ENCODE data around the gene DYSF.

Gene DYSF

GRCh38 chr2:71513096-71513495, 59.7 kb downstream of the DYSF start:
- Histone ChIP-seq H3K4me3 (no peak overlapping the region), H3K9ac (ENCODE audit: insufficient read length) (no peak overlapping the region), H3K9me3 (ENCODE audit: low read depth, low read length) (no peaks in the 10 kb centered on the region), H3K36me3 (ENCODE audit: insufficient read depth, low read length) (no peaks in the 10 kb centered on the region), H3K27ac (no peak overlapping the region)
- TF ChIP-seq FOXP2 (optimal IDR thresholded peaks at IDR 0.05; ENCODE audit: control extremely low read depth, extremely low read length, insufficient read depth) (no peak), POLR2AphosphoS5 (IDR thresholded peaks at IDR 0.05; ENCODE audit: borderline replicate concordance, low read depth, low read length) (no peak), EZH2 (IDR thresholded peaks at IDR 0.05) (no peak)
- no peak for DNase-seq (ENCODE audit: low read depth, low spot score)

GRCh38 chr2:71513721-71514120, 60.4 kb downstream of the DYSF start:
- Histone ChIP-seq H3K9ac (ENCODE audit: insufficient read length) (no peak overlapping the region), H3K27ac (no peak overlapping the region), H3K9me3 (ENCODE audit: low read depth, low read length) (no peaks in the 10 kb centered on the region), H3K4me3 (no peak overlapping the region), H3K36me3 (ENCODE audit: insufficient read depth, low read length) (no peaks in the 10 kb centered on the region)
- no peak for TF ChIP-seq FOXP2 (optimal IDR thresholded peaks at IDR 0.05; ENCODE audit: control extremely low read depth, extremely low read length, insufficient read depth)
- TF ChIP-seq POLR2AphosphoS5 (IDR thresholded peaks at IDR 0.05; ENCODE audit: borderline replicate concordance, low read depth, low read length) = no peak
- no peak for TF ChIP-seq EZH2 (IDR thresholded peaks at IDR 0.05)
- no peak for DNase-seq (ENCODE audit: low read depth, low spot score)

- DNase-seq (ENCODE audit: low read depth, low spot score) = no peak
- Histone ChIP-seq H3K9ac (ENCODE audit: insufficient read length) (no peak overlapping the region), H3K9me3 (ENCODE audit: low read depth, low read length) (no peaks in the 10 kb centered on the region), H3K4me3 (no peak overlapping the region), H3K27ac (no peak overlapping the region), H3K36me3 (ENCODE audit: insufficient read depth, low read length) (no peaks in the 10 kb centered on the region)
- TF ChIP-seq EZH2 (IDR thresholded peaks at IDR 0.05) = no peak
Observed at GRCh38 chr2:71516253-71516888, 63.0 kb downstream of the DYSF start.

- Histone ChIP-seq H3K27ac (no peak overlapping the region), H3K9me3 (ENCODE audit: low read depth, low read length) (no peaks in the 10 kb centered on the region), H3K36me3 (ENCODE audit: insufficient read depth, low read length) (no peaks in the 10 kb centered on the region), H3K4me3 (no peak overlapping the region), H3K9ac (ENCODE audit: insufficient read length) (no peak overlapping the region)
- no peak for DNase-seq (ENCODE audit: low read depth, low spot score)
- TF ChIP-seq FOXP2 (optimal IDR thresholded peaks at IDR 0.05; ENCODE audit: control extremely low read depth, extremely low read length, insufficient read depth) = no peak
- TF ChIP-seq POLR2AphosphoS5 (IDR thresholded peaks at IDR 0.05; ENCODE audit: borderline replicate concordance, low read depth, low read length) = no peak
- TF ChIP-seq EZH2 (IDR thresholded peaks at IDR 0.05) = no peak
Observed at GRCh38 chr2:71517851-71518250, 64.5 kb downstream of the DYSF start.

- no peak for DNase-seq (ENCODE audit: low read depth, low spot score)
- TF ChIP-seq EZH2 (IDR thresholded peaks at IDR 0.05) = no peak
- TF ChIP-seq FOXP2 (optimal IDR thresholded peaks at IDR 0.05; ENCODE audit: control extremely low read depth, extremely low read length, insufficient read depth) = no peak
- TF ChIP-seq POLR2AphosphoS5 (IDR thresholded peaks at IDR 0.05; ENCODE audit: borderline replicate concordance, low read depth, low read length) = no peak
- H3K27ac ChIP-seq = no peak overlapping the region
- no peaks in the 10 kb centered on the region for H3K36me3 ChIP-seq (ENCODE audit: insufficient read depth, low read length)
- H3K4me3 ChIP-seq = no peak overlapping the region
- no peaks in the 10 kb centered on the region for H3K9me3 ChIP-seq (ENCODE audit: low read depth, low read length)
- H3K9ac ChIP-seq (ENCODE audit: insufficient read length) = no peak overlapping the region
Observed at GRCh38 chr2:71521436-71521950, 68.1 kb downstream of the DYSF start.

DNA sequence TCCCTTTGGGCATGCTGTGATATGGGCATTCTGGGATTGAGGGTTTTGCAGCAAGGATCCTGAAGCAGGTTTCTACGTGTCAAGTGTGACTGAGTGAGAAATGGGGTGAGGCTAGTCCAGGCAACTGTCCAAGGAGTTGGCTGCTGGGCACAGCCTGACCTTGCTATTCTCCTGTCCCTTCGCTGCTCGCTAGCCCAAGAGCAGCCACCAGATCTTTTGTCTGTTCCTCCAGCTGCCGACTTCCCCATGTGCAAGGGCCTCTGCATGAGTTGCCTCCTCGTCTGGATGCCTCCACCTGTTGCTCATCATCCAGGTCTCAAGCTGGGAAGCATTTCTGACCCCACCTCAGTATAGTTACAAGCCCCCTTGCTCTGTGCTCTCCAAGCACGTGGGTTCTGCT, 71.1 kb downstream of the DYSF start:
- DNase-seq (ENCODE audit: low read depth, low spot score) = no peak
- TF ChIP-seq FOXP2 (optimal IDR thresholded peaks at IDR 0.05; ENCODE audit: control extremely low read depth, extremely low read length, insufficient read depth) = no peak
- no peak for TF ChIP-seq EZH2 (IDR thresholded peaks at IDR 0.05)
- no peak for TF ChIP-seq POLR2AphosphoS5 (IDR thresholded peaks at IDR 0.05; ENCODE audit: borderline replicate concordance, low read depth, low read length)
- Histone ChIP-seq H3K36me3 (ENCODE audit: insufficient read depth, low read length) (no peaks in the 10 kb centered on the region), H3K9ac (ENCODE audit: insufficient read length) (no peak overlapping the region), H3K4me3 (no peak overlapping the region), H3K9me3 (ENCODE audit: low read depth, low read length) (no peaks in the 10 kb centered on the region), H3K27ac (no peak overlapping the region)

GRCh38 chr2:71526141-71526540, 72.8 kb downstream of the DYSF start:
- Histone ChIP-seq H3K9me3 (ENCODE audit: low read depth, low read length) (no peaks in the 10 kb centered on the region), H3K27ac (no peak overlapping the region), H3K9ac (ENCODE audit: insufficient read length) (no peak overlapping the region), H3K4me3 (no peak overlapping the region), H3K36me3 (ENCODE audit: insufficient read depth, low read length) (no peaks in the 10 kb centered on the region)
- no peak for TF ChIP-seq EZH2 (IDR thresholded peaks at IDR 0.05)
- TF ChIP-seq POLR2AphosphoS5 (IDR thresholded peaks at IDR 0.05; ENCODE audit: borderline replicate concordance, low read depth, low read length) = no peak
- no peak for TF ChIP-seq FOXP2 (optimal IDR thresholded peaks at IDR 0.05; ENCODE audit: control extremely low read depth, extremely low read length, insufficient read depth)
- DNase-seq (ENCODE audit: low read depth, low spot score) = no peak

- Histone ChIP-seq H3K36me3 (ENCODE audit: insufficient read depth, low read length) (no peaks in the 10 kb centered on the region), H3K4me3 (no peak overlapping the region), H3K27ac (no peak overlapping the region), H3K9ac (ENCODE audit: insufficient read length) (no peak overlapping the region), H3K9me3 (ENCODE audit: low read depth, low read length) (no peaks in the 10 kb centered on the region)
- TF ChIP-seq FOXP2 (optimal IDR thresholded peaks at IDR 0.05; ENCODE audit: control extremely low read depth, extremely low read length, insufficient read depth) (no peak), EZH2 (IDR thresholded peaks at IDR 0.05) (no peak), POLR2AphosphoS5 (IDR thresholded peaks at IDR 0.05; ENCODE audit: borderline replicate concordance, low read depth, low read length) (no peak)
- DNase-seq (ENCODE audit: low read depth, low spot score) = no peak
Observed at GRCh38 chr2:71526975-71527374, 73.6 kb downstream of the DYSF start.

DNA sequence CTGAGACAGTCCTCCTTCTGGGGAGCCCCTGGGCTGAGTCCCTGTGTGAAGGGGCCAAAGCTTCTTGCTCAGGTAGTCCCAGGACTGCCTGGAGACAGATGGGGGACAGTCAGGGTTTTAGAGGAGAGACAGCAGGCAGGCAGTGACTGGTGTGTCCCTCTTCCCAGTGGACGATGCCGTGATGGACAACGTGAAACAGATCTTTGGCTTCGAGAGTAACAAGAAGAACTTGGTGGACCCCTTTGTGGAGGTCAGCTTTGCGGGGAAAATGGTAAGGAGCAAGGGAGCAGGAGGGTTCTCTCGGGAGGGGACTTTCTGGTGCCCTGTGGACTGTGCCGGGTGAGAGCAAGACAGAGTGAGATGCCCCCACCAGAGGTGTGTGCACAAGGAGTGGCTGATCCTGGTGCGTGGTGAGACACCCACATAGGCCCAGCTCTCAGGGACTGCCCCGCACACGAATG, 74.8 kb downstream of the DYSF start:
- no peak overlapping the region for H3K9ac ChIP-seq (ENCODE audit: insufficient read length)
- no peaks in the 10 kb centered on the region for H3K36me3 ChIP-seq (ENCODE audit: insufficient read depth, low read length)
- no peak overlapping the region for H3K4me3 ChIP-seq
- TF ChIP-seq EZH2 (IDR thresholded peaks at IDR 0.05) (no peak), FOXP2 (optimal IDR thresholded peaks at IDR 0.05; ENCODE audit: control extremely low read depth, extremely low read length, insufficient read depth) (no peak), POLR2AphosphoS5 (IDR thresholded peaks at IDR 0.05; ENCODE audit: borderline replicate concordance, low read depth, low read length) (no peak)
- DNase-seq (ENCODE audit: low read depth, low spot score) = no peak
- no peak overlapping the region for H3K27ac ChIP-seq
- no peaks in the 10 kb centered on the region for H3K9me3 ChIP-seq (ENCODE audit: low read depth, low read length)

All from SK-N-MC (cell line).